GM18951 (cell line): Measurements from ENCODE around the gene NUDT2.
"Not testable (repeated sequence)": the region's sequence is repeated elsewhere in the genome, so short reads cannot be mapped to it uniquely, and the experiment has no call there.

ENCODE experiments used
- POLR2A ChIP-seq: IDR thresholded peaks from 4 replicates; pipeline ENCODE4 v1.6.1; 2011; ENCODE audit warnings: mild to moderate bottlenecking; ENCODE audit not compliant: insufficient read length, insufficient read depth; ENCODE audit errors: extremely low read depth
- in situ Hi-C: fragments of 300-500 bp; cut with MboI; formaldehyde crosslinking; loops from one replicate; pipeline ENCODE4 v1.12.0; 2022; ENCODE audit warnings: low sequenced_read_pairs, mixed read lengths, inconsistent platforms; ENCODE audit not compliant: unreplicated experiment

NUDT2 gene

DNA sequence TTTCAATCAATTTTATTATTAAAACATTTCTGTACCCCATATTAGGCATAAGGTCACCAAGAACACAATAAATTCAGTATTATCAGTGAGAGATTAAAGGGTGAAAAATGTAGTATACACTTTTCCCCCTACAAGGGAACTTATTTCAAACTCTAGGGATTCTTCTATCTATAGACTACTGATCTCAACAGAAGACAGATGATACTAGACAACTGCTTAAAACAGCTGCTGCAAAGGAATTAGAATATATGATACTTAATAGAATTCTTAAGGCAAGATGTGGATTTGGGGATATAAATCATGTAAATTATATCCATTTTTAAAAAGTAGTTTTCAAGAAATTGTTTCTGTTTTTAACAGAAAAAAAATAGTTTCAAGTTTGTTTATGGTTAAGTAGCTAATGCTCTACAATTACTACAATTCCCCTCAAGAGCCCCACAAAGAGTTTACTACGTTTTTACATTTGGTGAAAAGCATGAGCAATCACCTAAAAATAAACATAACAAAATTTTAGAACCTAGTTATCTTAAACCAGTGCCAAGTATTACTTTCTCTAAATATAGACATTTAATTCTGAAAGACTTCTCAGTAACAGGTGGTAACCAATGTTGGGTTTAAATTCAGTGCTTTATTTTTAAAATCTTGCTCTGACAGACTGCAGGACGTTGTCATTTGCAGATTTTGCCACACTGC lies 6.3 kb upstream of the NUDT2 start:
- in situ Hi-C loops: no loop called here
- no peak for TF ChIP-seq POLR2A

- in situ Hi-C loops: no loop called here
- TF ChIP-seq POLR2A: no peak
These were observed 2.7 kb upstream of the NUDT2 start for GRCh38 chr9:34326690-34327089.

DNA sequence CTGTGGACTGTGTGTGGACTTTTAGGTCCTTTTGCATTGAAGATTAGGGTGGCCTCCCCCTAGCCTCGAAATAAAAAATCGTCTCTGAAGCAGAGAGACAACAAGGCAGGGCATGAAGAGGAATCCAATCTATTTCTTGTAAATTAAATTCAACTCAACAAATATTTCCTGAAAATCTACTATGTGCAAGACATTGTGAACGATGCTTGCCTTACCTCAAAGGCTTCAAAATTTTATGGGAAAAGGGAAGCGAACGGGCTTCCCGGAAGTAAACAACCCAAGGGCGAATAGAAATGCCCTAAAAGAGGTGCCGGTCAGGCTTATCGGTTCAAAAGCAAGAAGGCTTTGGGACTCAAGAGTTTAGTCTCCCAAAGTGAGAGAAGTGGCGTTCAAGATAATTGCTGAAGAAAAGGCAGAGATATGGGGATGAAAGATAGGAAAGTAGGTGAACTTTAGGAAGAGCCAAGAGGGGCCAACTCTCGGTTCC lies 826 bp upstream of the NUDT2 start:
- no peak for TF ChIP-seq POLR2A
- in situ Hi-C loops: no loop called here

DNA sequence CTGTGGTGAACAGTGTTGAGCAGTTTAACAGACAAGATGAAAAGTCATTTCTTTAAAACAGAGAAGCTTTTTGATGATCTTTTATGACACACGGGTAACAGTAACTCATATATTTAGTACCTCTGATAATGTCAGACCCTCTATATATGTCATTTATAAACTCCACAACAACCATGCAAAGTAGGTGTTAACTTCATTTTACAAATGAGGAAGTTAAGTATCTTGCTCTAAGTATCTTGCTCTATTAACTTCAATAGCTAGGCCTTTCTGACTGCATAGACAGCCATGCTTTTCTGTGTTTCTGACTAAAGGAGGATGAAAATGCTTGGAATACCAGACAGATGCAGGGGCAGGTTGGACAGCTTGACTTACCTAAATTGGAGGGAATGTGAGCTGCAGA lies 1.8 kb downstream of the NUDT2 start:
- in situ Hi-C loops: no loop called here
- TF ChIP-seq POLR2A: no peak

DNA sequence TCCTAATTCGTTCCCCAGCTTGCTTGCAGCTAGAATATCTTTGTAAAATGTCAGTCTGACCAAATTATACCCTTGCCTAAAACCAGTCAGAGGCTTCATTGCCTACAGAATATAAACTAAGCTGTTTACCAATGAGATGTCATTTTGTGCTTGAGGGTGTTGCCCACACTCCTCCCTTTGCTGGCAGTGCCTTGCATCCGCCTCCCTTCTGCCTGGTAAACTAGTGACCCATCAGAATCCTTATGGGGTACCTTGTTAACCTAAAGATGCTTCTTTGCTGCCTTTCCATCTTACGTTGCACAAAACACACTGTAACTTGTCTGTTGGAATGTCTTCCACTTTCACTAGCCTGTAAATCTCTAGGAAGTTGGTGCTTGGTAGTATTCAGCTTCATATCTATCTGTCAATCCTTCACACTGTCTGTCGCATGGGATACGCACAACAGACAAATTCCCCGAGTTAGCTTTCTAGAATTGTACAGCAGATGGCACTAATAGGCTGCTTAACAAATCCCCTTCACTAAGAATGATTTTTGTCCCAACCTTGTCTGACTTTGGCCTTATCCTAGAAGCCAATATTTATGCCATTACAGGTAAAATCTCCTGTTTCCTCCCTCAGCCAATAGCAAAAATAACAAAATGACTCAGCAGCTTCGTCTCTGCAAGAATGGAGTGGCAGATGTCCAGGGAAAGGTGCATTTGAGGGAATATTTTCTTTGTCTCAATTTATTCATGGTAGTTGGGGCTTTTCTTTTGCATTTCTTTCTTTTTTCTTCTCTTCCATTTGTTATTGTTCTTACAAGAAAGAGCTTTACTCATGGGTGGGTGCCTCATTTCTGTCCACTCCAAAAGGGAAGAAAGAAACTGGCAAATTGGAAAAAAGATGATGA lies 3.0 kb downstream of the NUDT2 start:
- in situ Hi-C loops: no loop called here
- no peak for TF ChIP-seq POLR2A

DNA sequence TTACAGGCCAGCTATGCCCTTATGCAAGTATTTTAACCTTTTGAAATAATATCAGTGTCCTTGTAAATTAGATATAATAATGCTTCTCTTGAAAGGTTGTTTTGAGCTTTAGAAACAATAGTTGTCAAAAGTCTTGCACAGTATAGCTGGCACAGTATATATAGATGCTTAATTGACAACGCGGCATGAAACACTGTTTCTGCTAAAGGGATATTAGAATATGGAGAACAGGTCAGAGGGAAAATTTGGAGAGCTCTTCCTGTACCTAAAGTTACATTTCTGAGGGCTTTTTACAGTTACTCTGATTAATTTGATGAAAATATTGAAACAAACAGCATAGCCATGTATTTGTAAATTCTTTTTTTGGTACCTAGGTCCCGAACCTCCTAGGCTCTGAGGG lies 4.5 kb downstream of the NUDT2 start:
- TF ChIP-seq POLR2A: no peak
- in situ Hi-C loops: no loop called here

- in situ Hi-C loops: no loop called here
- TF ChIP-seq POLR2A: no peak
These were observed 5.0 kb downstream of the NUDT2 start for GRCh38 chr9:34334337-34334824.

DNA sequence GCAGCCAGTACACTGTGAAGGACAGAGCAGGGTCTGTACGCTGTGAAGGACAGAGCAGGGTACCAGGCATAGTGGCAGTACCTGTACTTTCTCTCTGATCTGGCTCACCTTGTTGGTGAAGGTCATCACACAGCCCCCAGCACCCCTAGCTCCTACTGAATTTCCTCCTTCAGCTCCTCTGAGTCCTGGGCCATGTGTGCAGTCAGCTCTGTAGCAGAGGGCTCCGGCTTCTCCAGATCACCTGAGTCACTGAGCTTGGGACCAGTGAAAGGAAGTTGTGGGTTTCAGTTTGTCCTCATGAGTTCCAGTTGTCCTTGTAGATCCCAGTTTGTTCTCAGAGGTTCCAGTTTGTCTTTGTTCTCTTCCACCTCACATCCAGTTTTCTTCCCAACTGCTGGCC lies 5.5 kb downstream of the NUDT2 start:
- no peak for TF ChIP-seq POLR2A
- in situ Hi-C loops: no loop called here

- in situ Hi-C loops: no loop called here
- TF ChIP-seq POLR2A: no peak
These were observed 6.0 kb downstream of the NUDT2 start for GRCh38 chr9:34335376-34335775.

DNA sequence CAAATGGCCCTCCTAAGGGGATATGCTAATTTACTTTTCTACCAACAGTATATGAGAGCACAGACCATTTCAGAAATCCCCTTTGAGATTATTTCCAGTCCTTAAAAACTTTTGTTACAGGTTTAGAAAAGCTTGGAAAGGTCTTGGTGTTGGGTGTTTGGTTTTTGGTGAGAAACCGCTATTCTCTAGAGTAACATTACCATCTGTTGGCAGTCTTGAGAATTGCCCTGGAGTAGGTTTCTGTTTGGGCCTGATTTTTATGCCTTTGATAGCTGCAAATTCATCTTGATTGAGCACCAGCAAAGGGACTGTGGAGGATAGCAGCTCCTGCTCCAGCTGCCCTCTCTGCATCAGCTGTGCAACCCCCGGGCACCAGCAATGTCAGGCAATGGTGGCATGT lies 8.0 kb downstream of the NUDT2 start:
- no peak for TF ChIP-seq POLR2A
- in situ Hi-C loops: no loop called here

- in situ Hi-C loops: not testable (repeated sequence)
These were observed 8.7 kb downstream of the NUDT2 start for GRCh38 chr9:34338079-34338478.

GRCh38 chr9:34338665-34339385 lies 9.5 kb downstream of the NUDT2 start:
- in situ Hi-C loops: no loop called here
- TF ChIP-seq POLR2A: no peak

DNA sequence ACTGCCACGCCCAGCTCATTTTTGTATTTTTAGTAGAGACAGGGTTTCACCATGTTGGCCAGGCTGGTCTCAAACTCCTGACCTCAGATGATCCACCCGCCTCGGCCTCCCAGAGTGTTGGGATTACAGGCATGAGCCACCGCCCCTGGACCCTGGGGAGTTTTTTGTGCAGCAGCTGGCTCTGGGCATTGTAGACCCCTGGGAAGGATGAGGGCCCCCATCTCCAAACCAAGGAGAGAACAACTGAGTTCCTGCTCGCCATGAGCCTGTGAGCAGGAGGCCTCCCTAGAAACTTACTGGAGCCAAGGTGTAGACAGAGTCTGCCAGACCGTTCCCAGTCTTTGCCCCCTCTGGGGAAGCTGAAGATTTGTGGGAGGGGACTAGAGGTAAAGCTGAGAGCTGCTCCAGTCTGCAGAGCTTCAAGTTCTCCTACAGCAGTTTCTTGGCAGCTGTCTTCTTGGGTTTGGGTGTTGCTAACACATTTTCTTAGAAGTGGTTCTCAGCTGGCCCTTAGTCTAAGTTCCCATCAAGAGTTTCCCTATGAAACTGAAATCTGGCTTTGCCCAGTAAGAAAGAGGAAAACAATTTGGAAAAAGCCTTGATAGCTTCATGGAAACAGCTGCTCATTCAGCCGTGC lies 12.4 kb downstream of the NUDT2 start:
- no peak for TF ChIP-seq POLR2A
- in situ Hi-C loops: no loop called here
